H1 (cell line): Measurements from ENCODE around the gene BRD2. TPM values are rescaled to one million over a fixed set of nuclear protein-coding genes. Genes with fewer than 3 reads are reported as not detected.

ENCODE experiments used
- CTCF ChIA-PET: fragments of 300-600 bp; sonication (Branson Sonifier 250); formaldehyde crosslinking; loops from one replicate; lab custom pipeline; 2021; ENCODE audit not compliant: partially characterized antibody; lab: Charles Lee
- POLR2A ChIA-PET: fragments of 300-600 bp; sonication (Branson Sonifier 250); formaldehyde crosslinking; loops from one replicate; lab custom pipeline; 2021; ENCODE audit warnings: inconsistent platforms; ENCODE audit not compliant: partially characterized antibody; lab: Charles Lee
- DNase-seq, 2 experiments: peaks; one replicate each; pipeline versions ENCODE4 v3.0.0 to v3.0.0-alpha.2; 2010 to 2022; ENCODE audit warnings: low spot score in 2 of 2, low read depth in 1 of 2, mixed read lengths in 1 of 2
- FAIRE-seq: peaks from 2 replicates; lab custom pipeline; 2011; peaks lifted over from hg19 to GRCh38; lab: Jason Lieb, UNC
- H2AFZ ChIP-seq: 2 replicates; pipeline ENCODE4 v1.8.1; 2012; ENCODE audit warnings: low read length, inconsistent platforms
- H2AK5ac ChIP-seq: 2 replicates; pipeline ENCODE4 v1.6.1; 2013; ENCODE audit warnings: low read depth, low read length
- H2BK120ac ChIP-seq: replicated peaks from 2 replicates; pipeline ENCODE3; 2013; ENCODE audit warnings: low read depth, low read length, inconsistent platforms
- H2BK12ac ChIP-seq: 2 replicates; pipeline ENCODE4 v1.6.1; 2013; ENCODE audit warnings: low read depth, low read length
- H2BK15ac ChIP-seq: 2 replicates; pipeline ENCODE4 v1.6.1; 2013; ENCODE audit warnings: low read length
- H2BK20ac ChIP-seq: 2 replicates; pipeline ENCODE4 v1.6.1; 2013; ENCODE audit warnings: low read length
- H2BK5ac ChIP-seq: 2 replicates; pipeline ENCODE4 v1.6.1; 2013; ENCODE audit warnings: low read depth, low read length
- H3K14ac ChIP-seq: 2 replicates; pipeline ENCODE4 v1.6.1; 2013; ENCODE audit warnings: inconsistent platforms; ENCODE audit not compliant: insufficient read length
- H3K18ac ChIP-seq: 2 replicates; pipeline ENCODE4 v1.6.1; 2013; ENCODE audit warnings: low read length; ENCODE audit errors: extremely low read depth
- H3K23ac ChIP-seq: 2 replicates; pipeline ENCODE4 v1.6.1; 2013; ENCODE audit warnings: inconsistent platforms; ENCODE audit not compliant: insufficient read length
- H3K23me2 ChIP-seq: 2 replicates; pipeline ENCODE4 v1.6.1; 2013; ENCODE audit warnings: low read depth, low read length
- H3K27ac ChIP-seq: 2 replicates; pipeline ENCODE4 v1.6.1; 2011; ENCODE audit warnings: low read depth, low read length, inconsistent platforms
- H3K27me3 ChIP-seq, 4 experiments: replicated peaks in 1 of 4; 1 replicate in 1 of 4; 2 replicates in 3 of 4; pipeline versions ENCODE4 v1.6.1 to v1.8.1; 2011 to 2013; ENCODE audit warnings: low read length in 3 of 4, mild to moderate bottlenecking in 3 of 4, inconsistent platforms in 2 of 4, mixed read lengths in 2 of 4, moderate library complexity in 1 of 4; ENCODE audit not compliant: control insufficient read depth in 3 of 4, insufficient read depth in 3 of 4; ENCODE audit errors: extremely low read depth in 1 of 4
- H3K36me3 ChIP-seq, 4 experiments: 2 replicates each; pipeline versions ENCODE4 v1.6.1 to v1.8.1; 2011 to 2013; ENCODE audit warnings: mild to moderate bottlenecking in 4 of 4, low read length in 3 of 4, moderate library complexity in 2 of 4, control low read depth in 1 of 4, inconsistent platforms in 1 of 4; ENCODE audit not compliant: insufficient read depth in 4 of 4, control insufficient read depth in 2 of 4
- H3K4ac ChIP-seq: replicated peaks from 2 replicates; pipeline ENCODE3; 2013; ENCODE audit warnings: low read length, low read depth, mixed read lengths, inconsistent platforms; ENCODE audit not compliant: insufficient read length
- H3K4me1 ChIP-seq, 4 experiments: replicated peaks in 1 of 4; 1 replicate in 1 of 4; 2 replicates in 3 of 4; pipeline versions ENCODE4 v1.6.1 to v1.8.1; 2011 to 2013; ENCODE audit warnings: low read length in 3 of 4, inconsistent platforms in 2 of 4, mixed read lengths in 1 of 4; ENCODE audit not compliant: insufficient read depth in 4 of 4, control insufficient read depth in 3 of 4
- H3K4me2 ChIP-seq, 2 experiments: 2 replicates each; pipeline versions ENCODE4 v1.6.1 to v1.8.1; 2011 to 2013; ENCODE audit warnings: low read depth in 2 of 2, low read length in 2 of 2, control low read depth in 1 of 2, inconsistent platforms in 1 of 2, mild to moderate bottlenecking in 1 of 2; ENCODE audit not compliant: insufficient read depth in 1 of 2
- H3K4me3 ChIP-seq, 4 experiments: fragments of 200-600, 300-600 bp in 1 of 4; sonication (generic), shearing (Covaris generic), sonication (Bioruptor Twin) in 1 of 4; 2 replicates each; pipeline versions ENCODE4 v1.5.1 to v1.8.1; 2011 to 2016; ENCODE audit warnings: low read length in 4 of 4, low read depth in 3 of 4, control low read depth in 2 of 4, inconsistent platforms in 2 of 4, mild to moderate bottlenecking in 2 of 4, mixed read lengths in 1 of 4, moderate library complexity in 1 of 4; ENCODE audit not compliant: insufficient read depth in 2 of 4; ENCODE audit errors: extremely low read depth in 1 of 4
- H3K56ac ChIP-seq: replicated peaks from 2 replicates; pipeline ENCODE3; 2013; ENCODE audit warnings: low read depth, mild to moderate bottlenecking, mixed read lengths, low read length, inconsistent platforms; ENCODE audit not compliant: insufficient read length
- H3K79me1 ChIP-seq: 2 replicates; pipeline ENCODE4 v1.6.1; 2013; ENCODE audit warnings: low read depth, low read length, control low read depth
- H3K79me2 ChIP-seq, 2 experiments: 2 replicates each; pipeline versions ENCODE4 v1.6.1 to v1.8.1; 2012 to 2013; ENCODE audit warnings: low read length in 2 of 2, mild to moderate bottlenecking in 2 of 2, inconsistent platforms in 1 of 2; ENCODE audit not compliant: insufficient read depth in 2 of 2, control insufficient read depth in 1 of 2
- H3K9ac ChIP-seq, 4 experiments: replicated peaks in 1 of 4; 1 replicate in 1 of 4; 2 replicates in 3 of 4; pipeline versions ENCODE4 v1.6.1 to v1.8.1; 2011 to 2013; ENCODE audit warnings: low read depth in 3 of 4, low read length in 3 of 4, control low read depth in 2 of 4, mild to moderate bottlenecking in 2 of 4, moderate library complexity in 2 of 4, inconsistent platforms in 1 of 4; ENCODE audit errors: extremely low read depth in 1 of 4
- H3K9me3 ChIP-seq, 2 experiments: 2 replicates each; pipeline versions ENCODE4 v1.6.1 to v1.8.1; 2012 to 2013; ENCODE audit warnings: mild to moderate bottlenecking in 2 of 2, moderate library complexity in 2 of 2, control low read depth in 1 of 2, inconsistent platforms in 1 of 2, low read depth in 1 of 2, low read length in 1 of 2, mixed read lengths in 1 of 2; ENCODE audit not compliant: insufficient read depth in 2 of 2
- H4K20me1 ChIP-seq, 2 experiments: replicated peaks in 1 of 2; 2 replicates each; pipeline versions ENCODE3 to v1.8.1; 2011 to 2013; ENCODE audit warnings: inconsistent platforms in 2 of 2, low read length in 2 of 2, mild to moderate bottlenecking in 1 of 2; ENCODE audit not compliant: insufficient read depth in 2 of 2, control insufficient read depth in 1 of 2
- H4K5ac ChIP-seq: 2 replicates; pipeline ENCODE4 v1.6.1; 2013; ENCODE audit warnings: low read length, low read depth, mixed read lengths, inconsistent platforms; ENCODE audit not compliant: insufficient read length
- H4K8ac ChIP-seq: 2 replicates; pipeline ENCODE4 v1.8.0; 2013; ENCODE audit warnings: mild to moderate bottlenecking, moderate library complexity, low read length, inconsistent platforms; ENCODE audit not compliant: insufficient read depth; ENCODE audit errors: extremely low read depth
- H4K91ac ChIP-seq: replicated peaks from 2 replicates; pipeline ENCODE3; 2013; ENCODE audit warnings: low read length, mixed read lengths, inconsistent platforms; ENCODE audit not compliant: insufficient read length
- CREB1 ChIP-seq: IDR thresholded peaks from 2 replicates; pipeline ENCODE4 v1.6.1; 2012; ENCODE audit warnings: inconsistent platforms
- GTF2F1 ChIP-seq: IDR thresholded peaks from 2 replicates; pipeline ENCODE4 v1.6.1; 2012; ENCODE audit warnings: low read depth, low read length, improper control_type of control experiment, borderline replicate concordance
- POLR2A ChIP-seq, 2 experiments: IDR thresholded peaks; 1 replicate in 1 of 2; 2 replicates in 1 of 2; pipeline ENCODE4 v1.6.1; 2011; ENCODE audit warnings: low read depth in 2 of 2, low read length in 2 of 2, mild to moderate bottlenecking in 2 of 2; ENCODE audit errors: control extremely low read depth in 1 of 2
- SIRT6 ChIP-seq: IDR thresholded peaks from one replicate; pipeline ENCODE4 v1.7.1; 2012; ENCODE audit warnings: low read length, inconsistent platforms
- WGBS, 2 experiments: shearing (Covaris generic) in 1 of 2; methylation state at CpG; one replicate each; pipeline versions ENCODE4 v1.1.6 to v1.1.7; 2013 to 2015; ENCODE audit warnings: low lambda C conversion rate in 2 of 2, mixed read lengths in 2 of 2, inconsistent platforms in 1 of 2, low coverage in 1 of 2, missing lambda C conversion rate in 1 of 2; ENCODE audit not compliant: insufficient replicate concordance in 2 of 2, insufficient coverage in 1 of 2, insufficient read length in 1 of 2; ENCODE audit errors: extremely low coverage in 1 of 2, missing lambda C conversion rate in 1 of 2; 5-methylcytosine and 5-hydroxymethylcytosine counted together
- polyA plus RNA-seq, 7 experiments: library from polyadenylated mRNA; depleted of rRNA in 3 of 7; stranded (reverse) in 5 of 7; unstranded in 2 of 7; fragments of >200 nt in 5 of 7; fragments of 200-250 nt in 2 of 7; gene quantifications; 1 replicate in 5 of 7; 2 replicates in 1 of 7; 4 replicates in 1 of 7; pipeline versions ENCODE4 v1.2.1 to v1.2.3, GENCODE V29; 2011 to 2013; ENCODE audit warnings: missing spikeins in 2 of 7, mixed read lengths in 2 of 7
- total RNA-seq: library from RNA; stranded (reverse); fragmentation: NEBNext Ultra II Directional; extraction: Animal tissue kit (Norgen Biotek cat#: 25700); gene quantifications from 2 replicates; pipeline ENCODE4 v1.2.1, GENCODE V29; 2021

The BRD2 gene
- total and polyA plus RNA-seq, 2 of the 8 experiments (the other 6 are each of a cell fraction or from before 2014, with no cell fraction given): 132 to 185 TPM

DNA sequence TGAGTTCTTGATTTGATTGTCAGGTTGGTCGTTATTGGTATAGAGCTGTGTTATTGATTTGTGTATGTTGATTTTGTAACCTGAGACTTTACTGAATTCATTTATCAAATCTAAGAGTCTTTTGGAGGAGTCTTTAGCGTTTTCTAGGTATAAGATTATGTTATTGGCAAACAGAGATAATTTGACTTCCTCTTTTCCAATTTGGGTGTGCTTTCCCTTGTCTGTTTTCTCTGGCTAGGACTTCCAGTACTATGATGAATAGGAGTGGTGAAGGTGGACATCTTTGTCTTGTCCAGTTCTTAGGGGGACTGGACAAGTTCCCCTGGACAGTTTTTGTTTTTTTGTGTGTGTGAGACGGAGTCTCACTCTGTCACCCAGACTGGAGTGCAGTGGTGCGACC is 23.6 kb downstream of the BRD2 start:
- H3K4ac ChIP-seq: no peak overlapping the region
- H3K36me3 ChIP-seq: no peaks in the 10 kb centered on the region
- H3K27me3 ChIP-seq: no peaks in the 10 kb centered on the region; a peak in 1 of 7 replicates
- no peak overlapping the region for H2AK5ac ChIP-seq
- no peak overlapping the region for H2BK15ac ChIP-seq
- 84% methylated on average over 4 of the region's 4 CpGs; no CpG with 5 or more reads in 1 of the 2 experiments for WGBS, 2 experiments
- DNase-seq: no peak
- no peak overlapping the region for H2BK12ac ChIP-seq
- no peak overlapping the region for H3K9ac ChIP-seq
- no peak for FAIRE-seq
- no peak overlapping the region for H3K14ac ChIP-seq
- no peak overlapping the region for H3K56ac ChIP-seq
- H3K4me3 ChIP-seq: no peak overlapping the region
- ChIA-PET POLR2A (interaction anchor here (28.8 kb wide), 1 partner anchor 26 kb away, joined by 1158 read pairs; the partner anchor contains the start of genes BRD2 and HLA-DMA), CTCF (interaction anchor here (0.7 kb wide), 1 partner anchor 157 kb away, joined by 3 read pairs; no protein-coding TSS in a partner anchor)
- H3K9me3 ChIP-seq: no peaks in the 10 kb centered on the region
- H2BK20ac ChIP-seq: no peak overlapping the region
- H3K79me1 ChIP-seq: no peaks in the 10 kb centered on the region
- H3K23ac ChIP-seq: no peak overlapping the region
- no peak overlapping the region for H3K18ac ChIP-seq
- no peak overlapping the region for H3K4me2 ChIP-seq
- H3K79me2 ChIP-seq: no peaks in the 10 kb centered on the region
- peaks cover 0 to 6% (median 2%) of the 10 kb centered on the region in 4 experiments; a peak in 4 of 7 replicates for H3K4me1 ChIP-seq
- no peak overlapping the region for H2AFZ ChIP-seq
- H4K91ac ChIP-seq: no peak overlapping the region
- H3K23me2 ChIP-seq: no peaks in the 10 kb centered on the region
- no peak for TF ChIP-seq CREB1
- no peak for TF ChIP-seq SIRT6
- TF ChIP-seq POLR2A (IDR thresholded peaks at IDR 0.05; ENCODE audit: control extremely low read depth in 1 of 2, low read depth in 2 of 2, low read length in 2 of 2): no peak
- no peak for TF ChIP-seq GTF2F1
- H4K8ac ChIP-seq: no peak overlapping the region
- H2BK5ac ChIP-seq: no peak overlapping the region
- no peak overlapping the region for H4K5ac ChIP-seq
- H3K27ac ChIP-seq: no peak overlapping the region
- H2BK120ac ChIP-seq: no peak overlapping the region
- no peaks in the 10 kb centered on the region for H4K20me1 ChIP-seq
